ENCODE measurements around the gene EBF4. TPM values are rescaled to one million over a fixed set of nuclear protein-coding genes. Genes with fewer than 3 reads are reported as not detected.
"Not testable (repeated sequence)": the region's sequence is repeated elsewhere in the genome, so short reads cannot be mapped to it uniquely, and the experiment has no call there.

The EBF4 gene
- total RNA-seq, 1 donor from 2014 or later, result 19.2 TPM

- no peaks in the 10 kb centered on the region for H3K9me3 ChIP-seq
- no peak overlapping the region for H3K4me3 ChIP-seq
- TF ChIP-seq, protein P1, sequence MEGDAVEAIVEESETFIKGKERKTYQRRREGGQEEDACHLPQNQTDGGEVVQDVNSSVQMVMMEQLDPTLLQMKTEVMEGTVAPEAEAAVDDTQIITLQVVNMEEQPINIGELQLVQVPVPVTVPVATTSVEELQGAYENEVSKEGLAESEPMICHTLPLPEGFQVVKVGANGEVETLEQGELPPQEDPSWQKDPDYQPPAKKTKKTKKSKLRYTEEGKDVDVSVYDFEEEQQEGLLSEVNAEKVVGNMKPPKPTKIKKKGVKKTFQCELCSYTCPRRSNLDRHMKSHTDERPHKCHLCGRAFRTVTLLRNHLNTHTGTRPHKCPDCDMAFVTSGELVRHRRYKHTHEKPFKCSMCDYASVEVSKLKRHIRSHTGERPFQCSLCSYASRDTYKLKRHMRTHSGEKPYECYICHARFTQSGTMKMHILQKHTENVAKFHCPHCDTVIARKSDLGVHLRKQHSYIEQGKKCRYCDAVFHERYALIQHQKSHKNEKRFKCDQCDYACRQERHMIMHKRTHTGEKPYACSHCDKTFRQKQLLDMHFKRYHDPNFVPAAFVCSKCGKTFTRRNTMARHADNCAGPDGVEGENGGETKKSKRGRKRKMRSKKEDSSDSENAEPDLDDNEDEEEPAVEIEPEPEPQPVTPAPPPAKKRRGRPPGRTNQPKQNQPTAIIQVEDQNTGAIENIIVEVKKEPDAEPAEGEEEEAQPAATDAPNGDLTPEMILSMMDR (IDR thresholded peaks at IDR 0.05), result no peak
- DNase-seq (ENCODE audit: low spot score in 2 of 2), result no peak
- no peaks in the 10 kb centered on the region for H3K36me3 ChIP-seq
- intact Hi-C loops (cut with DNase I), result no loop called here
- H3K27me3 ChIP-seq, result peaks cover 6% of the 10 kb centered on the region
- no peak overlapping the region for H3K27ac ChIP-seq
- H3K4me1 ChIP-seq, result no peaks in the 10 kb centered on the region
Observed at GRCh38 chr20:2806351-2806701, 113.7 kb downstream of the EBF4 start.

DNA sequence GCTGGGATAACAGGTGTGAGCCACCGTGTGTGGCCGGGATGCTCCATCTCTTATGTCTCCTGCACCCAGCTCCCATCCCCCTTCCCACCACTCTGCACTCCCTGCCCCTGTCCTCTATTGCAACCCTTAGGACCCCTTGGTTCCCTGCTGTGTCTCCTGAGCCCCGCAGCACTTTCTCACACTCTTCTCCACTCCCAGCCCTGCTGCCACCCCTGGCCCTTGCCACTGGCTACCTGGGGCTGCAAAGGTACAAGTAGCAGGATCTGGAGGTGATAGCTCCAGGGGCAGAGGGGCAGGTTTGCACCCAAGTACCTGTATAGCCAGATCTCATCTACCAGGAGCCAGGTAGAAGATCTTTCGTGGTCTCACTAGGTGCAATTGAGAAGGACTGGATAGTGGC is 114.4 kb downstream of the EBF4 start:
- intact Hi-C loops (cut with DNase I), result no loop called here
- H3K4me1 ChIP-seq, result no peaks in the 10 kb centered on the region
- DNase-seq (ENCODE audit: low spot score in 2 of 2), result no peak
- peaks cover 6% of the 10 kb centered on the region for H3K27me3 ChIP-seq
- TF ChIP-seq, protein P1 (IDR thresholded peaks at IDR 0.05), result no peak
- H3K9me3 ChIP-seq, result peaks cover 0 to 5% of the 10 kb centered on the region in 2 donors
- no peak overlapping the region for H3K4me3 ChIP-seq
- no peaks in the 10 kb centered on the region for H3K36me3 ChIP-seq
- no peak overlapping the region for H3K27ac ChIP-seq

- peak in 1 of 2 donors; percentile 25 for DNase-seq (ENCODE audit: low spot score in 2 of 2)
- H3K27ac ChIP-seq; H3K4me3 ChIP-seq; H3K36me3 ChIP-seq; H3K27me3 ChIP-seq; intact Hi-C loops (cut with DNase I); H3K4me1 ChIP-seq: not testable (repeated sequence)
- peaks cover 0 to 13% of the 10 kb centered on the region in 2 donors for H3K9me3 ChIP-seq
Observed at GRCh38 chr20:2807929-2808328, 115.3 kb downstream of the EBF4 start.

DNA sequence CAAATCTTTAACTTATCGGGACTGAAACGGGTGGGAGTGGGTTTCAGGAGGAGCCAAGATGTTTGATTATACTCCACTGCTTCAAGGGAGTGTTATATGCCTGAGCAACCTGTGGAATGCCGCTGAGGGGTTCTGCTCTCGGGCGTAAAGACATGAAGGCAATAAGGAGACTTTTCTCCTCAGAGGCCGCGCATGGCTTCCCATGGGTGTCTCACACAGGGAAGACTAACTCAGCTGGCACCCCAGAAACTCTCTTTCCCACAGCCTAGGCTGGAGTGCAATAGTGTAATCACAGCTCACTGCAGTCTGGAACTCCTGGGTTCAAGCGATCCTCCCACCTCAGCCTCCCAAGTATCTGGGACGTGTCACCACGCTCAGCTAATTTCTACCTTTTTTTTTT is 117.1 kb downstream of the EBF4 start:
- Histone ChIP-seq H3K9me3 (peaks cover 0 to 13% of the 10 kb centered on the region in 2 donors), H3K27me3 (peaks cover 6% of the 10 kb centered on the region), H3K36me3 (no peaks in the 10 kb centered on the region), H3K4me3 (no peak overlapping the region), H3K4me1 (no peaks in the 10 kb centered on the region), H3K27ac (no peak overlapping the region)
- DNase-seq (ENCODE audit: low spot score in 2 of 2), result no peak
- intact Hi-C loops (cut with DNase I), result no loop called here
- TF ChIP-seq, protein P1 (IDR thresholded peaks at IDR 0.05), result no peak

Other genes with a start within 250 kb of the EBF4 start
- 83.5 TPM for gene SNRPB, start 222.0 kb upstream of the EBF4 start, total RNA-seq
- 0.64 TPM for gene ZNF343, start 183.9 kb upstream of the EBF4 start, total RNA-seq
- not detected for gene TMC2, start 156.2 kb upstream of the EBF4 start, total RNA-seq
- 32.1 TPM for gene NOP56, start 40.1 kb upstream of the EBF4 start, total RNA-seq
- 24.9 TPM for gene IDH3B, start 28.6 kb upstream of the EBF4 start, total RNA-seq
- not detected for gene CPXM1, start 107.8 kb downstream of the EBF4 start, total RNA-seq
- not detected for gene C20orf141, start 122.2 kb downstream of the EBF4 start, total RNA-seq
- gene TMEM239, start 123.6 kb downstream of the EBF4 start, total RNA-seq, result not detected
- 49.7 TPM for gene PCED1A, start 147.9 kb downstream of the EBF4 start, total RNA-seq
- 61.1 TPM for gene VPS16, start 148.0 kb downstream of the EBF4 start, total RNA-seq
- 24.2 TPM for gene PTPRA, start 180.7 kb downstream of the EBF4 start, total RNA-seq

All from ascending aorta (tissue), 2 donors.